Measurements from ENCODE around the gene CCSAP.
"Not testable (repeated sequence)": the region's sequence is repeated elsewhere in the genome, so short reads cannot be mapped to it uniquely, and the experiment has no call there.

The CCSAP gene

DNA sequence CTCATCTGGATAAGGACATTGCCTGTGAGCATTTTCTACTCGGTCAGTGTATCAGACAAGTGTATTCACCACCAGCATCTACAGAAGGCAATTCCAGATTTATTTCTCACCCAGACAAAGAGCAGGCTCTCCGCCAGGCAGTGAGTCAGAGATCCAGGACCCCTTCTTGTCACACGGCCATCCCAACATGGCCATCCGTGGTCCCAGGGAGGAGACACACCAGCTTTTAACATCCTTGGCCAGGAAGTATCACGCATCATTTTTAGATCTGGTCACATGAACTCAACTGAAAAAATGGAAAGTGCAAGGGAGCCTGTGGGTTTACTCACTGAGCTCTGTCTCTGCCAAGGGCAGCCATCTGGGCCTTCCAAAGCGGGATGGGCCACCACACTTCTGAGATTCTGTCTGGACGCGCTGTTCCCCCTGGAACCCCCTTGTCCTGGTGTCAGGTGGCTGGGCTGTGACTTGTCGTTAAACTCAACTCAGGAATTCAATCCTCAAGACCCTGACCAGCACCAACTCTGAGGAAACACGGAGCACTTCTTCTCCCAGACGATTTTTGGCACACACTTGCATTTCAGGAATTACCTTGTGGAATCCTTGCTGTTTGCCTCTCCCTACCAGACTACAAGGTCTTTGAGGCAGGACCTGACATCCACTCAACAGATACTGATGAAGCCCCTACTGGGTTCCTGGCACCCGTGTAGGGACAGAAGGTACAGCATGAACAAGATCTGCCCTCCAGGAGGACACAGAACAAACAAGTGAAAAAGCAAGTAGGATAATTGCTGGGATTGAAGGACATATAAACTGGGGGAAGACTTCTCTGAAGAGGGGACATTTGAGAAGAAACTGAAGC lies 21.6 kb upstream of the CCSAP start:
- DNase-seq (ENCODE audit: low read depth): no peak

DNA sequence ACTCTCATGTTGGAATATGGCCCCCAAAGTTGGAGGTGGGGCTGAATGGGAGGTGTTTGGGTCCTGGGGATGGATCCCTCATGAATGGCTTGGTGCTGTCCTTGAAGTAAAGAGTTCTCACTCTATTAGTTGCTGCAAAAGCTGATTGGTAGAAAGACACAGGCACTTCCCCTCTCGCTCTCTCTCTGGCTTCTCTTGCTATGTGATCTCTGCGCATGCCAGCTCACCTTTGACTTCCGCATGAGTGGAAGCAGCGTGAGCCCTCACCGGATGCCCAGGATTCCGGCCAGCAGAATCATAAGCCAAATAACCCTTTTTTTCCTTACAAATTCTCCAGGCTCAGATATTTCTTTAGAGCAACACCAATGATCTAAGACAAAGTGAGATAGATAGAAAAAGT lies 20.9 kb upstream of the CCSAP start:
- no peak for DNase-seq (ENCODE audit: low read depth)

- no peak for DNase-seq (ENCODE audit: low read depth)
Measured at GRCh38 chr1:229360420-229360819, 17.6 kb upstream of the CCSAP start.

- no peak for DNase-seq (ENCODE audit: low read depth)
Measured at GRCh38 chr1:229355661-229356060, 12.8 kb upstream of the CCSAP start.

GRCh38 chr1:229354226-229354625 lies 11.4 kb upstream of the CCSAP start:
- no peak for DNase-seq (ENCODE audit: low read depth)

GRCh38 chr1:229352975-229353374 lies 10.1 kb upstream of the CCSAP start:
- no peak for DNase-seq (ENCODE audit: low read depth)

GRCh38 chr1:229349463-229350385 lies 6.9 kb upstream of the CCSAP start:
- no peak for DNase-seq (ENCODE audit: low read depth)

- no peak for DNase-seq (ENCODE audit: low read depth)
Measured at GRCh38 chr1:229347528-229347927, 4.7 kb upstream of the CCSAP start.

- DNase-seq (ENCODE audit: low read depth): no peak
Measured at GRCh38 chr1:229344937-229345684, 2.3 kb upstream of the CCSAP start.

GRCh38 chr1:229344139-229344538 lies 1.3 kb upstream of the CCSAP start:
- DNase-seq (ENCODE audit: low read depth): no peak

DNA sequence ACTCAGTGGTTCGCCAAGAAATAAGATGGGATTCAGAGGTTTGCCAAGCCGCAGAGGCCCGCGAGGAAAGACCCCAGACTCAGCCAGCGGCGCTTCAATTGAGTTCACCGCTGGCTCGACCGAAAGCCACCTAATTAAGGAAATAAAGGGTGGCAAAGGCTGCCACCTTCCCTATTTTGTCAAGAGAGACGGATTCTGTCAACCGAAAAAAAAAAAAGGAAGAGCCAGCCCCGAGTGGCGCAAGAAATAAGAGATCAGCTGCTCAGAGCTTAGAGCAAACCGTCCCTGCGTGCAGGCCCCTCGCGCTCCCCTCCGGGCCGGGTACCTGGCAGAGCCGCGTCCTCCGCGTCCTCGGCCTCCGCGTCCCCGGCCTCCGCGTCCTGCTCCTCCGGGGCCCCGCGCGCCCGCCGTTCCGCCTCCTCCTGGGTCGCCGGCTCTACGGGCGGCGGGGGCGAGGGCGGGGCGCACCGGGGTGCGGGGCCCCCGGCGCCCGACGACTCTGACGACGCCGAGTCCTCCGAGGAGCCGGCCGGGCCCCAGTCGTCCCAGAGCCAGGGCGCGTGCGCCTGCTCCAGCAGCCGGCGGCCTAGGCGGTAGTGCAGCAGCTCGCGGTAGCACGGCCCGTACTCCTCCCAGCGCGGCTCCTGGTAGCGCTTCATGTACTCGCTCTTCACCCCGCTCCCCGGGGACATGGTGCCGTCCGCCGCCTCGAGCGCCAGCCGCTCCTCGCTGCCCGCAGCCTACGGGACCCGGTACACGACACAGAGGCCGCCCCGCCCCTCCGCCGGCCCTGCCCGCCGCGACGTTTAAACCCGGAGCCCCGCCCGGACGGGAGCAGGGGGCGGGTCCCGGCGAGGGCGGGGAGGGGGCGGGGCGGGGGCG lies 832 bp downstream of the CCSAP start:
- DNase-seq (ENCODE audit: low read depth): peak; percentile 53

DNA sequence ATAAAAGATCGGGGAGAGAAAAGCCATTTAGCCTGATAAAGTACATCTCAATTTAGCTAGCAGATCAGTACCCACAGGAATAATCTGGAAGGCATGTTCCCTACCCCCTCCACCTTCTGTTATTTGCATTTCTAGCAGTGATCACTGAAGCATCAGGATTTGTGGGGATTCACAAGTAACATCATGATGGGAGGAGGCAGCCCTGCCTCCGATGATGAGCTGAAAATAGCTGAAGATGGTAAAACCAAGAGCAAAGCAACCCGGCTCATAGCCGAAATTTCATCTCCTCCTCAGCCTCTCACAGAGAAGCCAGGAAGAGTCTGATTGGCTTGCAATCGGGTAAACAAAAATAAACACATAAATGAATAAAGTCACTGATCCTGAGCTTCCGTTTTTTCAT lies 2.4 kb downstream of the CCSAP start:
- no peak for DNase-seq (ENCODE audit: low read depth)

DNA sequence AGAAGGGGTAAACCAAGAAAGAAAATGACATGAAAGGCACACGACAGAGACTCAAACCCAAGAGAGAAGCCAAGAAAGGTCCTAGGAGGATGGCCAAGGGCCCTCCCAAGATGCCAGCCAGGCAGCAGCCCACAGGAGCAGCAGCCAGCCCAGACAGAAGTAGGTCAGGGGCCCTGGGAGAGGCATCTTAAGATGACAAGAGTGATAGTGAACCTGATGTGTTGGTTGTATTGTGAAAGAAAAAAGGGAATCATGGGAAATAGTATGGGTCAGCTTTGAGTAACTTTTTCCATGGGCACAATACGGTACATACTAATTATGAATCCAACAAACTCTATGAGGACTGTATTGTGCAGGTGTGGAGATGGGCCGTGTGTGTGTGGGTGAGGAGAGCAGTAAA lies 3.3 kb downstream of the CCSAP start:
- no peak for DNase-seq (ENCODE audit: low read depth)

GRCh38 chr1:229339086-229339485 lies 3.8 kb downstream of the CCSAP start:
- no peak for DNase-seq (ENCODE audit: low read depth)

- no peak for DNase-seq (ENCODE audit: low read depth)
Measured at GRCh38 chr1:229336345-229336744, 6.5 kb downstream of the CCSAP start.

- DNase-seq (ENCODE audit: low read depth): no peak
Measured at GRCh38 chr1:229334716-229335115, 8.1 kb downstream of the CCSAP start.

- DNase-seq (ENCODE audit: low read depth): no peak
Measured at GRCh38 chr1:229334269-229334668, 8.6 kb downstream of the CCSAP start.

GRCh38 chr1:229328598-229329362 lies 14.1 kb downstream of the CCSAP start:
- DNase-seq (ENCODE audit: low read depth): no peak

- DNase-seq (ENCODE audit: low read depth): not testable (repeated sequence)
Measured at GRCh38 chr1:229327765-229328164, 15.1 kb downstream of the CCSAP start.

GRCh38 chr1:229326601-229327000 lies 16.2 kb downstream of the CCSAP start:
- no peak for DNase-seq (ENCODE audit: low read depth)

Measured in CMK (cell line).